Measurements from ENCODE around the gene TMTC1.

TMTC1 gene

DNA sequence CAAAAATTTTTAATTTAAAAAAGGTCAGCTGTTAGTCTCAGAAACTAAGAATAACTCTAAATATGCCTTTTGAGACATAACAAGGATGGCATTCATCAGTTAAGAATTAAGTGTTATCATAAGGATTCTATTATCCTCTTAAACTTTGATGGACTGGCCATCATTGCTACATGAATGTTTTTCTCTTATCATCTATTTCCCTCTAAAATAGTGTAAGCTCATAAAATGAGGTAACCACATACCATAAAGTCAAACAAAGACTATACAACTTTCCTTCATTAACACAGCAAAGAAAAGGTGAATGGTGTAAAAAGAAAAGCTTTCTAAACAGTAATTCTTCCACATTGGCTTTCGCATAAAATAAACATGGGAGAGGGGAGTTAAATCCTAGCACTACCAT is 41.1 kb downstream of the TMTC1 start:
- in situ Hi-C loops (cut with HindIII; ENCODE audit: low sequenced_read_pairs): no loop called here

DNA sequence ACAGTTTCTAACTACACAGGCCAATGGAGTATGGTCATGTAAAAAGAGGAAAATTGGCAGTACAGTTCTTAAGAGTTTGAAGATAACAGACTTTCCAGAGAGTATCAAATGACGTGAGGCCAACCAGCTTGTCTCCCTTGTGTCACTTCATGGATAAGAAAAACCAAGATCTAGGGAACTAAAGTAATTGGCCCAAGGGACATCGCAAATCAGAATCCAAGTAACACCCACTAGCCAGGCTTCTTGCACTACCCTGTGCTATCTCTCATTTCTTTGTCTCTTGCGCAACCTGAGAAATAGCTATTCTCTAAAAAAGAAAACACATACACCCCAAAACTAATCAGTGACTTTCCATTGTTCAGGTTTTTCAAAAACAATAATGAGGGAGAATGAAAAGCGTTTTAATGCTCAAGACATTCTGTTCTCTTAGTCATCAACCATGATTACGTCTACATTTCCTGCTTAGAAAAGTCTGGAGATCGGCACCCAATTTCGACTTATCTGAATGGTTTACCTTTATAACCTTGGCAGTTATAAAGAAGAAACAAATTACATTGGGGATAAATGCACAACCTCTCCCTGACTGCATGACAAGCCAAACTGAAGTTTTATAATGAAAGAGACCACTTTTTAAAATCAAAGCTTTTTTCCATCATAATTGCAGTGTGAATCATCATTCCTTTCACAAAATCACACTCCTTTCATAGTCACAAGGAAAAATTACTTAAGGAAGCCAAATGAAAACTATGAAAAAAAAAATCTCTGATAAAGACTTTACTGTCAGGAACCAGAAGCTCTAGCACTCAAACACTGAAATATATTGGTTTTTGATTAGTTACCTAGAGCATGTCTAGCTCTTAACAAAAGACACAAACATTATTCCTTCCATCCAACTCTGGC is 42.1 kb downstream of the TMTC1 start:
- in situ Hi-C loops (cut with HindIII; ENCODE audit: low sequenced_read_pairs): no loop called here

- in situ Hi-C loops (cut with HindIII; ENCODE audit: low sequenced_read_pairs): no loop called here
Observed at GRCh38 chr12:29739279-29739991, 44.3 kb downstream of the TMTC1 start.

DNA sequence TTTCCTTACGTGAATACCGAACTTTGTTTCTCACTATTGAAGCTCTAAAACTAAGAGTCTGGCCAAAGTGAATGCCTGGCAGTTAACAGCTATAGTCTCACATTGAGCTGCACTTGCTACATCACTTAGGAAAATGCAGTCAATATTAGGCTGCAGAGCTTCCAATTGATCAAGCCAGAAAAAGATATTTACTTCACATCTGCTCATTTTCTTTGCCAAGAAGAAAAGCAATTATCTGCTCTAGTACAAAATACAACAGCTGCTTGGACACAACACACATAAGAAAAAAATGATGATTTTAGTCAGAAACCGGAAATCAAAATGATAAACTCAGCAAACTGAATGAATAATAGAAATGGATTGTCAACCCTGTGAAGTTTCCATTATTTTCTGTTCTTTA is 45.4 kb downstream of the TMTC1 start:
- in situ Hi-C loops (cut with HindIII; ENCODE audit: low sequenced_read_pairs): no loop called here

DNA sequence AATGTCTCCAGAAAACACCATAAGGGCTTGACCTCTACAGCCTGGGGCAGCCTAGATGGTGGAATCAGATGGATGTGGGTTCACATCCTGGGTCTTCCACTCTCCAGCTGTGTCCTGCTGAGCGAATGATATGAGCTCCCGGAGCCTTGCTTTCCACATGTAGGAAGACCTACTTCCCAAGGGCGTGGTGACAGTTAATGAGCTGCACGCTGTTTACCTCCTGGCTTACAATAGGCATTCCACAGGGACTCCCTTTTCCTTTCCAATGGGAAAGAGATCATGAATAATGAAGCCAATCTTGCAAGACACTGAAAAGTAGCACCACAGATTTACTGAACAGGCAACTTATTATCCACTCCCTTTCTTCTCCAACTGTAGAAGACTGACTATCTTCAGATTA is 46.1 kb downstream of the TMTC1 start:
- in situ Hi-C loops (cut with HindIII; ENCODE audit: low sequenced_read_pairs): no loop called here

GRCh38 chr12:29735604-29736003 is 48.1 kb downstream of the TMTC1 start:
- in situ Hi-C loops (cut with HindIII; ENCODE audit: low sequenced_read_pairs): no loop called here

DNA sequence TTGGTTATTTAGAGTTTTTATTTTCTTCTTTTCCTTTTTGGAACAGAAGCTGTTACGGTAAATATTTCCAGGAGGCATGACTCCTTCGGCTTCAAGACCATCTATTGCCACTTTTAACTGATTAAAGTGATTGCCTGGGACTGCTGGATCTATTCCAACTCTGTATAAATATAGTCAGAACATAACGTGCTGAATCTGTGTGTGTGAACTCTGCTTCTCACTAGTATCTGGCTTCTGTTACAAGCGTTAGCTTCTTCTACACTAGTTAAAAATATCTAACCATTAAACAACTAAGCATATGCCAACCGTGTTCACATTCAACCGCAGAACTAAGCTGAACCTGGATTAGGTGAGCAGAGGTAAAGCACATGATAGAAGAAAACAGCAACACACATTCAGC is 49.0 kb downstream of the TMTC1 start:
- in situ Hi-C loops (cut with HindIII; ENCODE audit: low sequenced_read_pairs): no loop called here

- in situ Hi-C loops (cut with HindIII; ENCODE audit: low sequenced_read_pairs): no loop called here
Observed at GRCh38 chr12:29734305-29734704, 49.4 kb downstream of the TMTC1 start.

GRCh38 chr12:29733501-29733900 is 50.2 kb downstream of the TMTC1 start:
- in situ Hi-C loops (cut with HindIII; ENCODE audit: low sequenced_read_pairs): no loop called here

- in situ Hi-C loops (cut with HindIII; ENCODE audit: low sequenced_read_pairs): no loop called here
Observed at GRCh38 chr12:29733060-29733459, 50.7 kb downstream of the TMTC1 start.

DNA sequence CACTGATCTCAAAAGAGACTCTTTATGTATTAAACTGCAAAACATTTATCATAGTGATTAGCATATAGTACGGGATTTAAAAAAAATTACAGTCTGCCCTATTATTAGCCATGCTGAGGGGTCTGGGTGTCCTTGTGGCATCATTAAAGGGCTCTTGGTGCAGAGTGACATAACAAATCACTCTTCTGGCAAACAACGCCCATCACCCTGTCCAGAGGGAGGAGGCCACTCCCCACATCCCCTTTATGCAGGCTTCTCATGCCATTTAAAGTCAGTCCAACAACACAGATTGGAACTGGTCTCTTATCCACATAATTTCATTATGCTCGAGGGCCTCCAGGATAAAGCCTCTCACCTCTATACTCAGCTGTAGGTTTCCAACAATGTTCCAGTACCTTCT is 51.1 kb downstream of the TMTC1 start:
- in situ Hi-C loops (cut with HindIII; ENCODE audit: low sequenced_read_pairs): no loop called here

DNA sequence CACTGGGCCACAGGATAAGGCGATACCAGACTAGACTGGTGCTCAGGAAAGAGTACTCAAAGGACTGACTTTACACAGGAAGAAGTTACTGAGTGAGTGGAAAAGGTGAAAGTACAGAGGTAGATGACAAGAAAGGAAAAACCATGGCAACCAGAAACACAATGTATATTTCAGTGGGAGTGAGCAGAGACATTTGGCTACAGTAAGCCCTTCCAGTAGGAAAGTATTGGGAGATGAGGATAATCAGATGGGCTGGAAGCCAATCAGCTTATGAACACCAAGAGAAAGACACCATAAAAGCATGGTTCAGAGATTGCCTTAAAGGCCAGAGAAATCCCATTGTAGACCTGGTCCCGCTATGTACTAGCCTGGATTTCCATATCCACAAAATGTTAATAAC is 51.6 kb downstream of the TMTC1 start:
- in situ Hi-C loops (cut with HindIII; ENCODE audit: low sequenced_read_pairs): no loop called here

DNA sequence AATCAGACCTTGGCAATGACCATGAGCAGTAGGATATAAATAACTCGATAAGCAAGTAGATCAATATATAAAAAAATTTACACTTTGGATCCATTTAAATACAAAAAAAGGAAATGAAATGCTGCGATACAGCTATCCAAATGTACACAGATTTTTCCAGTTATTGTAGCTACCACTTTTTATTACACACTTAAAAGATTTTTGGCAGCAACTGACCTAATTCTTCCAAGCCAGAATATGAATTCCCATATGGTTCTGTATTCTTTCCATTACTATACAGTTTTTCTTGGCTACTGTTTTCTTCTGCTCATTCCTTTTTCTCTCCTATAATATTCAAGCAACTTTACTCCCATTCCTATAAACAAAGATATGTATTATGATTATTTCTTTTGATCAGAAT is 52.2 kb downstream of the TMTC1 start:
- in situ Hi-C loops (cut with HindIII; ENCODE audit: low sequenced_read_pairs): no loop called here

GRCh38 chr12:29730481-29730880 is 53.3 kb downstream of the TMTC1 start:
- in situ Hi-C loops (cut with HindIII; ENCODE audit: low sequenced_read_pairs): no loop called here

- in situ Hi-C loops (cut with HindIII; ENCODE audit: low sequenced_read_pairs): no loop called here
Observed at GRCh38 chr12:29728030-29728429, 55.7 kb downstream of the TMTC1 start.

DNA sequence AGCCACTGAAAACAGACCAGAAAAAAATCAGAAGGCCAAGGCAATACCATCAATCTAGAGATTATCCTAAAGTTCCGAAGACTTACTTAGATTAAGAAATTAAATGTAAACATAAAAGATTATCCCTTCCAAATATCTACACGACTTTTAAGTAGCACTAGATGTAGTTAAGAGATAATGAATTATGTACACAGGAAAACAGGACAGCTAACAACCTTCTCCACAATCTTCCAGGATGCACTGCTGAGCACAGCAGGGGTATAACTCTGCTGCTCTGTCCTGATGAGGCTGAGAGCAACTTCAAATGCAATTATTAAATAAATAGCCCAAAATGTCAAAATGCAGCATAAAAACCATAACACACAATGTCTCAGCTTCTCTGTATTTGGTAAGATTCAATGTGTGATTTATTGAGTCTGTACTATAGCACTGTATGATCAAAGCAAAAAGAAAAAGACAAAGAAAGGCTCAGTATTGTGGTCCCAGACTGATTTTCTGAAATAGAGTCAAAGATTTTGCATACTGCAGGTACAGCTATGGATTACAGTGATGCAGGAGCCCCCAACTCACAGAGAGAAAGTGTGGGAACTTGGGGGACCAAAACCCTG is 56.9 kb downstream of the TMTC1 start:
- in situ Hi-C loops (cut with HindIII; ENCODE audit: low sequenced_read_pairs): no loop called here

GRCh38 chr12:29726321-29726692 is 57.4 kb downstream of the TMTC1 start:
- in situ Hi-C loops (cut with HindIII; ENCODE audit: low sequenced_read_pairs): no loop called here

DNA sequence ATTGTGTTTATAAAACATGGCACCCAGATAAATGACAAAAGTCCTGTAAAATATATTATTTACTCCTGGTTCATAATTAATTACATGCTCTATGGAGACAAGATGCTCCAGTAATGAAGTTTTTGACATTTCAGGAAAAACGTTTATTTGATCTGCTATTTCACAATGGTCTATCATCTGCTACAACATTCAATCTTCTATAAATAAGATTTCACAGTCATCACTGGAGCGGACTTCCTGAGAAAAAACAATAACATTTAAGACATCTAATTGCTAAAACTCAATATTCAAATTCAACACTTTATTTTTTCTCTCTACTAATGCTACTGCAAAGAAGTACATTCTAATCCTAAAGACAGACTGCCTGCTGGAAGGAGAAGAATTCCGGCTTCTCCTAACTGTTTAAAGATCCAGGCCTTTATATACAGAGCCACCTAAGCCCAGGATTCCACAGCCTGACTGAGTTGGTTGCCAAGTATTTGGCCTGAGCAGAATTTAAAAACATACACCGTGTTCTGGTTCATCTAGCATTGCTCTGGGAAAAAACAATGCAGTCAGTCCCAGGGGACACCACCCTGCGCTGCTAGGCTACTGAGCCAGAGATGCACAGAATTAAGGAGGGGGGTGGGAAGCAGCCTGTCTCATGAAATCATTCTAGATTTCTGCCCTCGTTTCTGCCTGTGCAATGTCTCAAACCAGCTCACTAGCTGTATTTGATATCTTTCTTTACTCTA is 58.0 kb downstream of the TMTC1 start:
- in situ Hi-C loops (cut with HindIII; ENCODE audit: low sequenced_read_pairs): no loop called here

- in situ Hi-C loops (cut with HindIII; ENCODE audit: low sequenced_read_pairs): no loop called here
Observed at GRCh38 chr12:29722164-29722563, 61.6 kb downstream of the TMTC1 start.

DNA sequence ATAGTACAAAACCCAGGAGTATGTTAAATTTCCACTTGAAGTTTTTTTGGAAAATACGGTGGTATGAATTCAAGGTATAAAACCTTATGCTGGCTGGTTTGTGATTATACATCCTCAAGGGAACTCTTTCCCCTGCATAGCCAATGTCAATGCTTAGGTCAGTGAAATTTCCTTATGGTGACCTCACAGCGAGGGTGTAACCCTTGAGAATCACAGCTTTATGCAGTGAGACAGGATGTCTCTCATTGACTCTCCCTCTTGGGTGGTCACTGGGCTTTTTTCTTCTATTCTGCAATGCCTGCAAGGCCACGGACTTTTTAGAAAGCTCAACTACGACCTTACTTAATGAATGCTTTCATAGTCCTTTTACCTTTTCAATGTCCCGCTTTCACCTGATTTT is 64.4 kb downstream of the TMTC1 start:
- in situ Hi-C loops (cut with HindIII; ENCODE audit: low sequenced_read_pairs): no loop called here

GRCh38 chr12:29717540-29718100 is 66.1 kb downstream of the TMTC1 start:
- in situ Hi-C loops (cut with HindIII; ENCODE audit: low sequenced_read_pairs): no loop called here

Measured in endothelial cell of hepatic sinusoid (primary cell).